ENCODE results near the gene MRPL33. TPM values are rescaled to one million over a fixed set of nuclear protein-coding genes. Genes with fewer than 3 reads are reported as not detected.

Gene MRPL33
- total RNA-seq, 1 experiment from 2014 or later, result 66.8 TPM

DNA sequence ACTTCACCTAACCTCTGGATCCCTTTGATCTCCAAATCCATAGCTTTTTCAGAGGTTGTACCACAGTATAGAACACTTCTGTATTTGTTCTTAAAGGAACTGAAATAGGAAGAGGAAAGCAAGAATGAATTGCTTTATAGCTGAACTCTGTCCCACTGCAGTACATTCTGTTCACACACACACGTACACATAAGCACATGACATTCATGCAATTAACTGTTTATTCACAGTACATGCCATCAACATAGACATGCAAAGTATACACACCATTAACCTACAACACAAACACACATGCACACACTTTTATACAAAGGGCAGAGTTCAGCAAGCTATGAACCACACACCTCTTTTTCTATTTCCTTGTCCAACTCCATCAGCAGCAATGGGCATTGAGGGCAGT is 43.2 kb downstream of the MRPL33 start:
- H3K4me1 Mint-ChIP-seq, result no peaks in the 10 kb centered on the region
- Histone ChIP-seq H3K4me1 (ENCODE audit: insufficient read depth, low read length) (no peaks in the 10 kb centered on the region), H2BK120ac (ENCODE audit: low read depth, low read length, poor library complexity, severe bottlenecking) (no peak overlapping the region), H2AK5ac (ENCODE audit: insufficient read length, low read length) (no peak overlapping the region), H3K79me2 (ENCODE audit: insufficient read depth, low read length) (no peaks in the 10 kb centered on the region), H2BK15ac (ENCODE audit: low read depth, low read length) (no peak overlapping the region), H3K4ac (ENCODE audit: low read depth, low read length) (no peak overlapping the region), H4K5ac (ENCODE audit: insufficient read length, low read depth, low read length) (no peak overlapping the region), H3K18ac (ENCODE audit: insufficient read length, low read depth, low read length) (no peak overlapping the region), H3K79me1 (ENCODE audit: insufficient read depth, low read depth, low read length, poor library complexity, severe bottlenecking) (no peaks in the 10 kb centered on the region), H3K56ac (ENCODE audit: insufficient read length, low read depth, low read length) (no peak overlapping the region), H4K8ac (replicated peaks; ENCODE audit: insufficient read length, low read depth, low read length) (no peak overlapping the region), H3K23me2 (ENCODE audit: insufficient read length, low read depth, low read length, poor library complexity, severe bottlenecking) (no peaks in the 10 kb centered on the region), H3T11ph (ENCODE audit: low read length) (no peak overlapping the region), H2BK12ac (ENCODE audit: insufficient read length, low read depth, low read length) (no peak overlapping the region), H4K20me1 (ENCODE audit: control insufficient read depth, insufficient read depth, insufficient read length) (no peaks in the 10 kb centered on the region), H2BK20ac (ENCODE audit: low read depth, low read length, poor library complexity, severe bottlenecking) (no peak overlapping the region), H3K27me3 (ENCODE audit: insufficient read depth, low read length) (no peaks in the 10 kb centered on the region), H3K9ac (ENCODE audit: extremely low read depth, insufficient read length, low read length) (no peak overlapping the region), H3K23ac (ENCODE audit: insufficient read length, low read depth, low read length) (no peak overlapping the region), H4K91ac (ENCODE audit: insufficient read length, low read depth, low read length) (no peak overlapping the region), H3K14ac (ENCODE audit: insufficient read depth, low read length) (no peak overlapping the region), H3K27ac (ENCODE audit: insufficient read length, low read depth, low read length) (no peak overlapping the region), H3K9me3 (ENCODE audit: control insufficient read depth, low read depth, low read length) (no peaks in the 10 kb centered on the region), H3K4me2 (ENCODE audit: insufficient read depth, insufficient read length, low read length) (no peak overlapping the region), H2BK5ac (ENCODE audit: insufficient read length, low read length) (no peak overlapping the region), H2AFZ (ENCODE audit: low read length) (no peak overlapping the region)
- no peak overlapping the region for H3K4me3 Mint-ChIP-seq
- WGBS (ENCODE audit: extremely low coverage, insufficient read length, low lambda C conversion rate), result no CpG with 5 or more reads among the region's 1 CpG
- peaks cover 2% of the 10 kb centered on the region; the same call in 1 of the 2 replicates for H3K27me3 Mint-ChIP-seq (ENCODE audit: low read depth)
- no peaks in the 10 kb centered on the region; a peak in 2 of 5 replicates for H3K9me3 Mint-ChIP-seq
- DNase-seq, result no peak
- H3K27ac Mint-ChIP-seq, result no peak overlapping the region
- TF ChIP-seq, protein P1, sequence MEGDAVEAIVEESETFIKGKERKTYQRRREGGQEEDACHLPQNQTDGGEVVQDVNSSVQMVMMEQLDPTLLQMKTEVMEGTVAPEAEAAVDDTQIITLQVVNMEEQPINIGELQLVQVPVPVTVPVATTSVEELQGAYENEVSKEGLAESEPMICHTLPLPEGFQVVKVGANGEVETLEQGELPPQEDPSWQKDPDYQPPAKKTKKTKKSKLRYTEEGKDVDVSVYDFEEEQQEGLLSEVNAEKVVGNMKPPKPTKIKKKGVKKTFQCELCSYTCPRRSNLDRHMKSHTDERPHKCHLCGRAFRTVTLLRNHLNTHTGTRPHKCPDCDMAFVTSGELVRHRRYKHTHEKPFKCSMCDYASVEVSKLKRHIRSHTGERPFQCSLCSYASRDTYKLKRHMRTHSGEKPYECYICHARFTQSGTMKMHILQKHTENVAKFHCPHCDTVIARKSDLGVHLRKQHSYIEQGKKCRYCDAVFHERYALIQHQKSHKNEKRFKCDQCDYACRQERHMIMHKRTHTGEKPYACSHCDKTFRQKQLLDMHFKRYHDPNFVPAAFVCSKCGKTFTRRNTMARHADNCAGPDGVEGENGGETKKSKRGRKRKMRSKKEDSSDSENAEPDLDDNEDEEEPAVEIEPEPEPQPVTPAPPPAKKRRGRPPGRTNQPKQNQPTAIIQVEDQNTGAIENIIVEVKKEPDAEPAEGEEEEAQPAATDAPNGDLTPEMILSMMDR (conservative IDR thresholded peaks at IDR 0.05), result no peak
- H3K36me3 Mint-ChIP-seq (ENCODE audit: insufficient read depth in 1 of 3, low read depth in 3 of 3), result no peaks in the 10 kb centered on the region

All from H9 (cell line).